Endothelial cell (in vitro differentiated cells): ENCODE measurements around the gene FMNL1. TPM values are rescaled to one million over a fixed set of nuclear protein-coding genes. Genes with fewer than 3 reads are reported as not detected.

Experiments
- DNase-seq: peaks from one replicate; pipeline ENCODE4 v3.0.0; 2021; ENCODE audit warnings: low spot score
- H3K27ac Mint-ChIP-seq: one replicate; pipeline ENCODE4 v1.8.0; 2021; ENCODE audit warnings: mixed read lengths, inconsistent platforms; ENCODE audit not compliant: unreplicated experiment
- H3K27me3 Mint-ChIP-seq: one replicate; pipeline ENCODE4 v1.8.0; 2021; ENCODE audit warnings: mild to moderate bottlenecking, moderate library complexity, mixed read lengths, inconsistent platforms; ENCODE audit not compliant: unreplicated experiment
- H3K36me3 Mint-ChIP-seq: one replicate; pipeline ENCODE4 v1.8.0; 2021; ENCODE audit warnings: mild to moderate bottlenecking, low read depth, mixed read lengths, inconsistent platforms; ENCODE audit not compliant: unreplicated experiment
- H3K4me1 Mint-ChIP-seq: one replicate; pipeline ENCODE4 v1.8.0; 2021; ENCODE audit warnings: mild to moderate bottlenecking, mixed read lengths, inconsistent platforms; ENCODE audit not compliant: unreplicated experiment
- H3K4me3 Mint-ChIP-seq: one replicate; pipeline ENCODE4 v1.8.0; 2021; ENCODE audit warnings: mild to moderate bottlenecking, mixed read lengths, inconsistent platforms; ENCODE audit not compliant: unreplicated experiment
- H3K9me3 Mint-ChIP-seq: one replicate; pipeline ENCODE4 v1.8.0; 2021; ENCODE audit warnings: mixed read lengths, inconsistent platforms; ENCODE audit not compliant: unreplicated experiment
- total RNA-seq: library from RNA; stranded (reverse); fragmentation: NEBNext Ultra II Directional; extraction: Animal tissue kit (Norgen Biotek cat#: 25700); gene quantifications from one replicate; pipeline ENCODE4 v1.2.1, GENCODE V29; 2021; ENCODE audit not compliant: unreplicated experiment
- TF ChIP-seq, protein P1 (sequence below): fragments of 200-600 bp; sonication (generic); IDR thresholded peaks from one replicate; pipeline ENCODE4 v1.5.0; 2021; ENCODE audit warnings: antibody characterized with exemption; ENCODE audit not compliant: unreplicated experiment

FMNL1 gene
- total RNA-seq, 1 donor from 2014 or later, result 103 TPM

DNA sequence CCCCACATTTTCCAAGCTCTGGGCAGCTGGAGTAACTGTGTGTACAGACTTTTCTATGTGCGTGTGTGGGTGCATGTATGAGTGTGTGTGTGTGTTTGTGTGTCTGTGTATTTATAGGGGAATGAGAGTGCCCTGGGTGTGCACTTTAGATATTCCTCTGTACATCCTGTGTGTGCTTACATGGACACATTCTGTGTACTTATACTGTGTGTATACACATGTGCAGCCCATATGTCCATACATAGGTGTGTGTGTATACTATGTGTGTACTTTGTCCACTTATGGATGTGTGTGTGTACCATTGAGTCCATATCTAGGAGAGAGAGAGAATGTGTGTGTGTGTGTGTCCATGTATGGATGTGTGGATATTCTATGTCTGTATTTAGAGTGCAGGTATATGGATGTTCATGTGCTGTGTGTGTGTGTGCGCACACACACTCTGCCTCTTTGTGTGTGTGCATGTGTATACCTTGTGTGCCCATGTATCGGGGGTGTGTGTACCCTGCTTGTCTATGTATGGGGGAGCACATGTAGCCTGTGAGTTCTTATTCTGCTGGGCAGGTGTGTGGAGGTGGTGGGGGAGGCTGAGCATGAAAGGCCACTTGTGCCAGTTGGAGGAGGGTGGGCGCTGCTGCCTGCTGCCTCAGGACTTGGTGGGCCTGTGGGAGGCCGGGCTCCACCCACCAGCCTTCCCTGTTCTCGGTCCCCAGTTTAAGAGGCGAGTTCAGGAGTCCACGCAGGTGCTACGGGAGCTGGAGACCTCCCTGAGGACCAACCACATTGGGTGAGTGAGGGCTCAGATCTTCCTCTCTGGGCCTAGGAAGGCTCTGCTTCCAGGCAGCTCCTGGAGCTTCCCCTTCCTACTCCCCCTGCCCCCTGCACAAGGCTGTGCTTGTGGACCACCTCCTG is 11.1 kb downstream of the FMNL1 start:
- Mint-ChIP-seq H3K27ac (no peak overlapping the region), H3K9me3 (no peaks in the 10 kb centered on the region), H3K36me3 (peaks cover 5% of the 10 kb centered on the region), H3K27me3 (peaks cover 10% of the 10 kb centered on the region), H3K4me1 (peaks cover 12% of the 10 kb centered on the region), H3K4me3 (no peak overlapping the region)
- TF ChIP-seq, protein P1, sequence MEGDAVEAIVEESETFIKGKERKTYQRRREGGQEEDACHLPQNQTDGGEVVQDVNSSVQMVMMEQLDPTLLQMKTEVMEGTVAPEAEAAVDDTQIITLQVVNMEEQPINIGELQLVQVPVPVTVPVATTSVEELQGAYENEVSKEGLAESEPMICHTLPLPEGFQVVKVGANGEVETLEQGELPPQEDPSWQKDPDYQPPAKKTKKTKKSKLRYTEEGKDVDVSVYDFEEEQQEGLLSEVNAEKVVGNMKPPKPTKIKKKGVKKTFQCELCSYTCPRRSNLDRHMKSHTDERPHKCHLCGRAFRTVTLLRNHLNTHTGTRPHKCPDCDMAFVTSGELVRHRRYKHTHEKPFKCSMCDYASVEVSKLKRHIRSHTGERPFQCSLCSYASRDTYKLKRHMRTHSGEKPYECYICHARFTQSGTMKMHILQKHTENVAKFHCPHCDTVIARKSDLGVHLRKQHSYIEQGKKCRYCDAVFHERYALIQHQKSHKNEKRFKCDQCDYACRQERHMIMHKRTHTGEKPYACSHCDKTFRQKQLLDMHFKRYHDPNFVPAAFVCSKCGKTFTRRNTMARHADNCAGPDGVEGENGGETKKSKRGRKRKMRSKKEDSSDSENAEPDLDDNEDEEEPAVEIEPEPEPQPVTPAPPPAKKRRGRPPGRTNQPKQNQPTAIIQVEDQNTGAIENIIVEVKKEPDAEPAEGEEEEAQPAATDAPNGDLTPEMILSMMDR, result no peak
- DNase-seq, result no peak

DNA sequence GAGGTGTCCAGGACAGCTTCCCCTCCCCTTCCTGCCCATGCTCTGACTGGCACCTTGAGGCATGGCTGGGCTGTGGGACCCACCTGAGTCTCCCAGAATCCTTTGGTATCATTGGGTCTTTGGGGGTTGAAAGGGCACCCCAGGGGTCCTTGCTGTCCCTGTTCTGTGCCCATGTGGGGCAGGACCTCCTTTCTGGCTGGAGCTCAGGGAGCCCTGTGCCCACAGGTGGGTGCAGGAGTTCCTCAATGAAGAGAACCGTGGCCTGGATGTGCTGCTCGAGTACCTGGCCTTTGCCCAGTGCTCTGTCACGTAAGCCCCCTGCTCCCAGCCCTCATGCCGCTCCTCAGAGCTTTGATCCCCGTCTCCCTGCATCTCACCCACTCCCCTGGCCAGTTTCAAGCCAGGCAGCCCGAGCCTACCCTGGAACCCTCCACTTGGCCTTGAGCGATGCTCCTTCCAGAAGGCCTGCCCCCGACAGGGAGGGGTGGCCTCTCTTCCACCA is 11.8 kb downstream of the FMNL1 start:
- no peaks in the 10 kb centered on the region for H3K9me3 Mint-ChIP-seq
- no peak for DNase-seq
- H3K27ac Mint-ChIP-seq, result no peak overlapping the region
- peaks cover 5% of the 10 kb centered on the region for H3K36me3 Mint-ChIP-seq
- peaks cover 8% of the 10 kb centered on the region for H3K27me3 Mint-ChIP-seq
- H3K4me3 Mint-ChIP-seq, result no peak overlapping the region
- peaks cover 12% of the 10 kb centered on the region for H3K4me1 Mint-ChIP-seq
- TF ChIP-seq, protein P1, result no peak

DNA sequence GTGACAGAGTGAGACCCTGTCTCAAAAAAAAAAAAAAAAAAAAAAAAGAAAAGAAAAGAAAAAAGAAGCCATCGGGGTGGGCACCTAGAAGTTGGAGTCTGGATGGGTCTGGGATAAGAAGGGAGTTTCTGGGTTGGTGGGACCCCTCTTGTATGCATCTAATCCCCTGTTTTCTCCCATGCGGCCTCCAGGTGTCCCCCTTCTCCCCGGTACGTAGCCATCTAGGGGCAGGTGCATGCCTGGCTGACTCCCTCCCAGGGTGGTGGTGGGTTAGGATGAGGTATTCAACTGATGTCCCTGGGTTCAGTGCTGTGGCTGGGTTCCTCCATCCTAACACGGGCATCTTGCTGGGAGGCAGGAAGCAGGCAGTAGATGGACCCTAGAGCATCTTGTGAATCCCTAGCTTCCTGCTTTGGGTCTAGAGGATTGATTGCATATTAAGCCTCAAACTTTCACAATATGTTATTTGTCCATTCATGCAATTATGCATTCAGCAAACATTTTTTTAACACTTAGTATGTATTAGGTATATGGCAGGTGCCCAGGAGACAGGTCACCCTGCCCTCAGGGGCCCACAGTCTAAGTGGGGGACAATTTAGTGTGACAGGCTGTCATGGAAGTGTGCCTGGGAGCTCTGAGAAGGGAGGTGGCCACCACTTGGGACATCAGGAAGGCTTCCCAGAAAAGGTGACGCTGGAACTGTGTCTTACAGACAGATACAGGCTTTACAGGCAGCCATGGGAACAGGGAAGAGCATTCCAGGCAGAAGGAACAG is 13.1 kb downstream of the FMNL1 start:
- H3K27me3 Mint-ChIP-seq, result peaks cover 12% of the 10 kb centered on the region
- TF ChIP-seq, protein P1, result no peak
- H3K27ac Mint-ChIP-seq, result no peak overlapping the region
- peaks cover 19% of the 10 kb centered on the region for H3K4me1 Mint-ChIP-seq
- no peak for DNase-seq
- H3K4me3 Mint-ChIP-seq, result no peak overlapping the region
- H3K36me3 Mint-ChIP-seq, result peaks cover 6% of the 10 kb centered on the region
- H3K9me3 Mint-ChIP-seq, result no peaks in the 10 kb centered on the region

DNA sequence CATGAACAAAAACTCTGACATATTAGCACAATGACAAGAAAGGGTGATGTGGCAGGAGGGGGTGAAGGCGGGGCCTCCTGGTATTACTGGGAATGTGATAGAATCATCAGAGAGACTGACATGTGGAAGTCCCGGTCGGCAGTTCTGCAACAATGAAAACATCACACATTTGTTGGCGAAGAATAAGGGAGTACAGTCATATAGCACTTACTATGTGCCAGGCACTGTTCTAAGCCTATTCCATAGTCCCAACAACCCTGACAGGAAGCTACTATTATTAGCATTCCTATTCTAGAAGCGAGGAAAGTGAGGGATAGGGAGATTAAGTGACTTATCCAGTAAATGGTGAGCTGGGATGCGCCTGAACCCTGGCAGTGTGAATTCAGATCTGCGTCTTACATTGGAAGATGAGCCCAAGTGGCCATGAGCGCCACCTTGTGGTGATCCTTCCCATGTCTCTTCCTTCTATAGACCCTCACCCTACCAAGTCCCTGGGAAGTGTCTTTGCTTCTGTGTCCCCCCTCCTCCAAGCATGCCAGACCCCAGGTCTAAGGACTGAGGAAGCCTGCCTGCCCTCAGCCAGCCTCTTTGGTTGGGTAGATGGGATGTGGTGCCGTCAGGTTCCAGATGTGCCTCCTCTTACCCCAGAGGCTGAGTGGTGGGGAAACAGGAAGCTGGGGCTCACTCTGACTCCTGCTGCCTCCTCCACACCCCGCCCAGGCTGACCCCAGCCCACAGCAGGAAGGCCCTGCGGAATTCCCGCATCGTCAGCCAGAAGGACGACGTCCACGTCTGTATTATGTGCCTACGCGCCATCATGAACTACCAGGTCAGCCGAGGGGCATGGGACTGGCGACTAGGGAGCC is 14.0 kb downstream of the FMNL1 start:
- no peak overlapping the region for H3K27ac Mint-ChIP-seq
- H3K27me3 Mint-ChIP-seq, result peaks cover 12% of the 10 kb centered on the region
- H3K36me3 Mint-ChIP-seq, result peaks cover 8% of the 10 kb centered on the region
- H3K4me3 Mint-ChIP-seq, result no peak overlapping the region
- peak; percentile 80 for DNase-seq
- TF ChIP-seq, protein P1, result peak; percentile 82
- H3K4me1 Mint-ChIP-seq, result peaks cover 17% of the 10 kb centered on the region
- no peaks in the 10 kb centered on the region for H3K9me3 Mint-ChIP-seq
